SKM-1 treated with dmso at 0.1 percent for 144 hours (cell line): ENCODE measurements around the gene CLSTN2.
A peak's percentile ranks its signal among the peaks of the same experiment; 100 is the strongest.

ENCODE experiments used
- DNase-seq: peaks from one replicate; lab custom pipeline; 2025; ENCODE audit not compliant: unreplicated experiment; lab: John Stamatoyannopoulos, UW

Gene CLSTN2

GRCh38 chr3:140180603-140181002 is 245.6 kb downstream of the CLSTN2 start:
- DNase-seq, result no peak

- no peak for DNase-seq
Measured at GRCh38 chr3:140185375-140185774, 250.4 kb downstream of the CLSTN2 start.

GRCh38 chr3:140186421-140186920 is 251.5 kb downstream of the CLSTN2 start:
- DNase-seq, result no peak

- no peak for DNase-seq
Measured at GRCh38 chr3:140187028-140187427, 252.0 kb downstream of the CLSTN2 start.

- DNase-seq, result no peak
Measured at GRCh38 chr3:140187656-140188221, 252.8 kb downstream of the CLSTN2 start.

- DNase-seq, result no peak
Measured at GRCh38 chr3:140188285-140188684, 253.3 kb downstream of the CLSTN2 start.

- no peak for DNase-seq
Measured at GRCh38 chr3:140189267-140189666, 254.3 kb downstream of the CLSTN2 start.

- DNase-seq, result no peak
Measured at GRCh38 chr3:140189976-140190375, 255.0 kb downstream of the CLSTN2 start.

- no peak for DNase-seq
Measured at GRCh38 chr3:140196970-140197369, 262.0 kb downstream of the CLSTN2 start.

GRCh38 chr3:140198242-140198641 is 263.3 kb downstream of the CLSTN2 start:
- no peak for DNase-seq

- no peak for DNase-seq
Measured at GRCh38 chr3:140199008-140199407, 264.0 kb downstream of the CLSTN2 start.

GRCh38 chr3:140199743-140200142 is 264.8 kb downstream of the CLSTN2 start:
- DNase-seq, result no peak

- no peak for DNase-seq
Measured at GRCh38 chr3:140203510-140203909, 268.5 kb downstream of the CLSTN2 start.

GRCh38 chr3:140204271-140204984 is 269.4 kb downstream of the CLSTN2 start:
- no peak for DNase-seq

GRCh38 chr3:140205598-140205997 is 270.6 kb downstream of the CLSTN2 start:
- DNase-seq, result no peak

- DNase-seq, result no peak
Measured at GRCh38 chr3:140206196-140207040, 271.4 kb downstream of the CLSTN2 start.

- DNase-seq, result no peak
Measured at GRCh38 chr3:140207541-140207940, 272.6 kb downstream of the CLSTN2 start.

- peak; percentile 8 for DNase-seq
Measured at GRCh38 chr3:140216249-140216648, 281.3 kb downstream of the CLSTN2 start.

GRCh38 chr3:140219291-140219690 is 284.3 kb downstream of the CLSTN2 start:
- no peak for DNase-seq

- no peak for DNase-seq
Measured at GRCh38 chr3:140219923-140220452, 285.0 kb downstream of the CLSTN2 start.

GRCh38 chr3:140223197-140223596 is 288.2 kb downstream of the CLSTN2 start:
- no peak for DNase-seq
